Hepatocyte (in vitro differentiated cells): ENCODE results near the gene HFE. TPM values are rescaled to one million over a fixed set of nuclear protein-coding genes. Genes with fewer than 3 reads are reported as not detected.
"Not testable (repeated sequence)": the region's sequence is repeated elsewhere in the genome, so short reads cannot be mapped to it uniquely, and the experiment has no call there.

Experiments
- DNase-seq: peaks from one replicate; pipeline ENCODE4 v3.0.0-alpha.2; 2016; ENCODE audit warnings: low spot score
- H2AFZ ChIP-seq: fragments of 200-600 bp; sonication (generic); 2 replicates; pipeline ENCODE4 v1.6.0; 2016; ENCODE audit warnings: antibody characterized with exemption, mild to moderate bottlenecking
- H3K27ac ChIP-seq: fragments of 200-600 bp; sonication (generic); 2 replicates; pipeline ENCODE4 v1.5.1; 2016; ENCODE audit warnings: mild to moderate bottlenecking
- H3K27me3 ChIP-seq: fragments of 200-600 bp; sonication (generic); 2 replicates; pipeline ENCODE4 v1.6.1; 2016
- H3K36me3 ChIP-seq: fragments of 200-600 bp; sonication (generic); replicated peaks from 2 replicates; pipeline ENCODE4 v1.5.1; 2016; ENCODE audit warnings: low read depth; ENCODE audit not compliant: insufficient read depth
- H3K4me1 ChIP-seq: fragments of 200-600 bp; sonication (generic); 2 replicates; pipeline ENCODE4 v1.5.1; 2016; ENCODE audit warnings: mild to moderate bottlenecking, moderate library complexity; ENCODE audit not compliant: insufficient read depth
- H3K4me2 ChIP-seq: fragments of 200-600 bp; sonication (generic); 2 replicates; pipeline ENCODE4 v1.6.0; 2016
- H3K4me3 ChIP-seq: fragments of 200-600 bp; sonication (generic); 2 replicates; pipeline ENCODE4 v1.5.1; 2016; ENCODE audit warnings: mild to moderate bottlenecking
- H3K79me2 ChIP-seq: fragments of 200-600 bp; sonication (generic); 2 replicates; pipeline ENCODE4 v1.6.0; 2017; ENCODE audit warnings: mild to moderate bottlenecking
- H3K9me2 ChIP-seq: fragments of 200-600 bp; sonication (generic); replicated peaks from 2 replicates; pipeline ENCODE4 v1.6.0; 2017; ENCODE audit warnings: mild to moderate bottlenecking; ENCODE audit not compliant: insufficient read depth
- H3K9me3 ChIP-seq: fragments of 200-600 bp; sonication (generic); 2 replicates; pipeline ENCODE4 v1.5.1; 2016; ENCODE audit warnings: low read depth, mild to moderate bottlenecking
- H4K20me1 ChIP-seq: fragments of 200-600 bp; sonication (generic); 2 replicates; pipeline ENCODE4 v1.6.0; 2016; ENCODE audit warnings: mild to moderate bottlenecking; ENCODE audit not compliant: insufficient read depth, poor library complexity, severe bottlenecking
- CTCF ChIP-seq: fragments of 200-600 bp; sonication (generic); IDR thresholded peaks from 2 replicates; pipeline ENCODE4 v1.5.1; 2016; ENCODE audit warnings: antibody characterized with exemption, mild to moderate bottlenecking; ENCODE audit not compliant: poor library complexity
- EZH2 ChIP-seq: fragments of 200-600 bp; sonication (generic); IDR thresholded peaks from 2 replicates; pipeline ENCODE4 v1.6.1; 2016; ENCODE audit warnings: antibody characterized with exemption, mild to moderate bottlenecking, borderline replicate concordance
- EZH2phosphoT487 ChIP-seq: fragments of 200-600 bp; sonication (generic); IDR thresholded peaks from one replicate; pipeline ENCODE4 v1.6.1; 2018; ENCODE audit warnings: antibody characterized with exemption, mild to moderate bottlenecking, low read depth, moderate library complexity; ENCODE audit not compliant: unreplicated experiment, severe bottlenecking
- WGBS: methylation state at CpG from one replicate; pipeline ENCODE4 v1.1.6; 2016; ENCODE audit warnings: low lambda C conversion rate; ENCODE audit errors: missing lambda C conversion rate; 5-methylcytosine and 5-hydroxymethylcytosine counted together
- polyA plus RNA-seq: library from polyadenylated mRNA; unstranded; fragments of >200 nt; fragmentation: Nextera tagmentation; extraction: Ambion mirVana; gene quantifications from 2 replicates; pipeline ENCODE4 v1.2.1, GENCODE V29; 2016
- total RNA-seq: library from RNA; depleted of rRNA; stranded (reverse); fragments of >200 nt; gene quantifications from 2 replicates; pipeline ENCODE4 v1.2.3, GENCODE V29; 2014

Gene HFE
- total and polyA plus RNA-seq, 2 experiments from 2014 or later = 3.6 to 7.4 TPM

GRCh38 chr6:26075063-26075717 lies 12.0 kb upstream of the HFE start:
- WGBS = 44% methylated on average over 20 of the region's 20 CpGs
- no peak for DNase-seq
- no peaks in the 10 kb centered on the region for H4K20me1 ChIP-seq
- H3K27ac ChIP-seq = no peak overlapping the region
- no peak overlapping the region for H2AFZ ChIP-seq
- H3K4me3 ChIP-seq = no peak overlapping the region
- no peaks in the 10 kb centered on the region for H3K27me3 ChIP-seq
- no peak for TF ChIP-seq CTCF
- no peak for TF ChIP-seq EZH2phosphoT487
- TF ChIP-seq EZH2 = no peak
- no peak overlapping the region for H3K4me2 ChIP-seq
- H3K79me2 ChIP-seq = no peaks in the 10 kb centered on the region
- no peaks in the 10 kb centered on the region for H3K4me1 ChIP-seq
- no peaks in the 10 kb centered on the region for H3K36me3 ChIP-seq
- no peaks in the 10 kb centered on the region for H3K9me2 ChIP-seq
- no peaks in the 10 kb centered on the region for H3K9me3 ChIP-seq

GRCh38 chr6:26078066-26078465 lies 9.2 kb upstream of the HFE start:
- not testable (repeated sequence) for H3K79me2 ChIP-seq, H3K36me3 ChIP-seq, H4K20me1 ChIP-seq, H2AFZ ChIP-seq, H3K27ac ChIP-seq, H3K4me1 ChIP-seq, H3K4me2 ChIP-seq, DNase-seq, H3K27me3 ChIP-seq, H3K4me3 ChIP-seq, H3K9me2 ChIP-seq, H3K9me3 ChIP-seq
- WGBS = 85% methylated on average over 3 of the region's 3 CpGs

- H3K36me3 ChIP-seq, H3K9me3 ChIP-seq, H2AFZ ChIP-seq, H3K9me2 ChIP-seq, H3K4me1 ChIP-seq, H3K4me3 ChIP-seq, H3K27ac ChIP-seq, H4K20me1 ChIP-seq, H3K27me3 ChIP-seq, DNase-seq, H3K79me2 ChIP-seq, H3K4me2 ChIP-seq: not testable (repeated sequence)
- WGBS = 87% methylated on average over 3 of the region's 3 CpGs
These were observed 6.1 kb upstream of the HFE start for GRCh38 chr6:26081096-26081495.

GRCh38 chr6:26086211-26086610 lies 1.0 kb upstream of the HFE start:
- H3K9me3 ChIP-seq = no peaks in the 10 kb centered on the region
- no peaks in the 10 kb centered on the region for H4K20me1 ChIP-seq
- H3K9me2 ChIP-seq = no peaks in the 10 kb centered on the region
- no peak for DNase-seq
- no peak overlapping the region for H3K27ac ChIP-seq
- H3K36me3 ChIP-seq = no peaks in the 10 kb centered on the region
- H3K79me2 ChIP-seq = peaks cover 6% of the 10 kb centered on the region
- H3K4me3 ChIP-seq = no peak overlapping the region
- WGBS = 89% methylated on average over 3 of the region's 3 CpGs
- no peak overlapping the region for H2AFZ ChIP-seq
- H3K4me1 ChIP-seq = peaks cover 10% of the 10 kb centered on the region
- no peak overlapping the region for H3K4me2 ChIP-seq
- H3K27me3 ChIP-seq = no peaks in the 10 kb centered on the region
- TF ChIP-seq EZH2 (no peak), EZH2phosphoT487 (no peak), CTCF (no peak)
